Measurements from ENCODE around the gene RGS7. TPM values are rescaled to one million over a fixed set of nuclear protein-coding genes. Genes with fewer than 3 reads are reported as not detected.
A peak's percentile ranks its signal among the peaks of the same experiment; 100 is the strongest.

RGS7 gene
- total RNA-seq, 1 experiment from 2014 or later: 1.5 TPM

- Histone ChIP-seq H3K4ac (ENCODE audit: low read depth, low read length) (no peak overlapping the region), H4K5ac (ENCODE audit: insufficient read length, low read depth, low read length) (no peak overlapping the region), H4K91ac (ENCODE audit: insufficient read length, low read depth, low read length) (no peak overlapping the region), H3K23ac (ENCODE audit: insufficient read length, low read depth, low read length) (no peak overlapping the region), H3K4me2 (ENCODE audit: insufficient read depth, insufficient read length, low read length) (no peak overlapping the region), H2BK120ac (ENCODE audit: low read depth, low read length, poor library complexity, severe bottlenecking) (no peak overlapping the region), H2BK20ac (ENCODE audit: low read depth, low read length, poor library complexity, severe bottlenecking) (no peak overlapping the region), H2BK12ac (ENCODE audit: insufficient read length, low read depth, low read length) (no peak overlapping the region), H4K20me1 (ENCODE audit: control insufficient read depth, insufficient read depth, insufficient read length) (no peaks in the 10 kb centered on the region), H3K9me3 (ENCODE audit: control insufficient read depth, low read depth, low read length) (no peaks in the 10 kb centered on the region), H2AFZ (ENCODE audit: low read length) (no peak overlapping the region), H3K27ac (ENCODE audit: insufficient read length, low read depth, low read length) (no peak overlapping the region), H3K79me2 (ENCODE audit: insufficient read depth, low read length) (no peaks in the 10 kb centered on the region), H3K27me3 (ENCODE audit: insufficient read depth, low read length) (no peaks in the 10 kb centered on the region), H3K18ac (ENCODE audit: insufficient read length, low read depth, low read length) (no peak overlapping the region), H3K4me1 (ENCODE audit: insufficient read depth, low read length) (no peaks in the 10 kb centered on the region; the same call in 1 of the 2 replicates), H3K9ac (ENCODE audit: extremely low read depth, insufficient read length, low read length) (no peak overlapping the region), H2BK15ac (ENCODE audit: low read depth, low read length) (no peak overlapping the region), H2AK5ac (ENCODE audit: insufficient read length, low read length) (no peak overlapping the region), H3K23me2 (ENCODE audit: insufficient read length, low read depth, low read length, poor library complexity, severe bottlenecking) (no peaks in the 10 kb centered on the region), H3K14ac (ENCODE audit: insufficient read depth, low read length) (no peak overlapping the region), H3K79me1 (ENCODE audit: insufficient read depth, low read depth, low read length, poor library complexity, severe bottlenecking) (no peaks in the 10 kb centered on the region), H3K56ac (ENCODE audit: insufficient read length, low read depth, low read length) (no peak overlapping the region), H2BK5ac (ENCODE audit: insufficient read length, low read length) (no peak overlapping the region), H3T11ph (ENCODE audit: low read length) (no peak overlapping the region), H4K8ac (replicated peaks; ENCODE audit: insufficient read length, low read depth, low read length) (no peak overlapping the region)
- no peaks in the 10 kb centered on the region for H3K27me3 Mint-ChIP-seq (ENCODE audit: low read depth)
- H3K4me1 Mint-ChIP-seq: peaks cover 3 to 8% of the 10 kb centered on the region in 2 experiments; a peak in 2 of 4 replicates
- peak; percentile 82 for TF ChIP-seq CTCF (conservative IDR thresholded peaks at IDR 0.05)
- WGBS (ENCODE audit: extremely low coverage, insufficient read length, low lambda C conversion rate): no CpG with 5 or more reads among the region's 5 CpGs
- H3K27ac Mint-ChIP-seq: no peak overlapping the region
- DNase-seq: no peak
- 0 out of 5 replicates have a peak, but pooled peaks cover 0 to 3% of the 10 kb centered on the region in 2 experiments for H3K9me3 Mint-ChIP-seq
- no peaks in the 10 kb centered on the region; a peak in 1 of 7 replicates for H3K36me3 Mint-ChIP-seq (ENCODE audit: insufficient read depth in 1 of 3, low read depth in 3 of 3)
- no peak overlapping the region for H3K4me3 Mint-ChIP-seq
Measured at GRCh38 chr1:240732390-240732789, 624.6 kb downstream of the RGS7 start.

Small RNAs within 50 kb of the gene (microRNA-seq; reads per million reads assigned to microRNA genes)
- not detected for gene MIR3123 (ENCODE audit: borderline microRNAs expressed)

Other genes starting within 250 kb of the RGS7 start
- 81.6 and 83.9 TPM in 2 replicates for gene FH, start 162.6 kb upstream of the RGS7 start, total RNA-seq (2021)
- gene KMO, start 175.2 kb upstream of the RGS7 start, total RNA-seq (2021): not detected in 2 replicates